ENCODE results near the gene KRTAP5-9.

DNA sequence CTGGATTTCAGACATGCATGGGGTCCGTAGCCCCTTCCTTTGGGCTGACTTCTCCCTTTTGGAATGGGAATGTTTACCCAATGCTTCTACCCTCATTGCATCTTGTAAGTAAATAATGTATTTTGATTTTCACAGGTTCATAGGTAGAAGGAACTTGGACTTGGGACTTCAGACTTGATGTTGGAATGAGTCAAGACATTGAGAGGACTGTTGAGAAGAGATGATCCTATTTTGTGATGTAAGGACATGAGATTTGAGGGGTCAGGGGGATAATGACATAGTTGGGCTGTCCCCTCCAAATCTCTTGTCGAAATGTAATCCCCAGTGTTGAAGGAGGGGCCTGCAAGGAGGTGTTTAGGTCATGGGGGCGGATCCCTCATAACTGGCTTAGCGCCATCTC lies 16.2 kb downstream of the KRTAP5-9 start:
- TF ChIP-seq, protein P1, sequence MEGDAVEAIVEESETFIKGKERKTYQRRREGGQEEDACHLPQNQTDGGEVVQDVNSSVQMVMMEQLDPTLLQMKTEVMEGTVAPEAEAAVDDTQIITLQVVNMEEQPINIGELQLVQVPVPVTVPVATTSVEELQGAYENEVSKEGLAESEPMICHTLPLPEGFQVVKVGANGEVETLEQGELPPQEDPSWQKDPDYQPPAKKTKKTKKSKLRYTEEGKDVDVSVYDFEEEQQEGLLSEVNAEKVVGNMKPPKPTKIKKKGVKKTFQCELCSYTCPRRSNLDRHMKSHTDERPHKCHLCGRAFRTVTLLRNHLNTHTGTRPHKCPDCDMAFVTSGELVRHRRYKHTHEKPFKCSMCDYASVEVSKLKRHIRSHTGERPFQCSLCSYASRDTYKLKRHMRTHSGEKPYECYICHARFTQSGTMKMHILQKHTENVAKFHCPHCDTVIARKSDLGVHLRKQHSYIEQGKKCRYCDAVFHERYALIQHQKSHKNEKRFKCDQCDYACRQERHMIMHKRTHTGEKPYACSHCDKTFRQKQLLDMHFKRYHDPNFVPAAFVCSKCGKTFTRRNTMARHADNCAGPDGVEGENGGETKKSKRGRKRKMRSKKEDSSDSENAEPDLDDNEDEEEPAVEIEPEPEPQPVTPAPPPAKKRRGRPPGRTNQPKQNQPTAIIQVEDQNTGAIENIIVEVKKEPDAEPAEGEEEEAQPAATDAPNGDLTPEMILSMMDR (conservative IDR thresholded peaks at IDR 0.05; ENCODE audit: low read depth, low read length), result no peak
- TF ChIP-seq EZH2 (IDR thresholded peaks at IDR 0.05; ENCODE audit: borderline replicate concordance, low read depth, low read length, poor library complexity, severe bottlenecking), result no peak

Measured in A673 (cell line).